Neural cell (in vitro differentiated cells): Measurements from ENCODE around the gene WFS1. TPM values are rescaled to one million over a fixed set of nuclear protein-coding genes. Genes with fewer than 3 reads are reported as not detected.

ENCODE experiments used
- H2AFZ ChIP-seq: fragments of 200-600, 300-800 bp; sonication (generic), shearing (Covaris generic); 2 replicates; pipeline ENCODE4 v1.6.0; 2014; ENCODE audit warnings: low read depth, mild to moderate bottlenecking, antibody characterized with exemption, low read length, moderate library complexity
- H3F3A ChIP-seq: fragments of 200-600 bp; shearing (Covaris generic); 2 replicates; pipeline ENCODE4 v1.6.1; 2016; ENCODE audit warnings: mild to moderate bottlenecking, moderate library complexity, mixed read lengths, antibody characterized with exemption, low read length; ENCODE audit not compliant: insufficient read depth, poor library complexity, severe bottlenecking
- H3K27ac ChIP-seq: fragments of 200-600, 300-800 bp; sonication (generic), shearing (Covaris generic); 2 replicates; pipeline ENCODE4 v1.5.1; 2014; ENCODE audit warnings: mild to moderate bottlenecking, low read length, moderate library complexity
- H3K27me3 ChIP-seq: fragments of 300-800, 200-600 bp; sonication (generic), shearing (Covaris generic); 2 replicates; pipeline ENCODE4 v1.6.0; 2014; ENCODE audit warnings: mild to moderate bottlenecking, low read depth, low read length, moderate library complexity; ENCODE audit not compliant: insufficient read depth
- H3K36me3 ChIP-seq: fragments of 300-800, 200-600 bp; sonication (generic), shearing (Covaris generic); 2 replicates; pipeline ENCODE4 v1.5.1; 2014; ENCODE audit warnings: mild to moderate bottlenecking, antibody characterized with exemption, low read length, moderate library complexity; ENCODE audit not compliant: insufficient read depth
- H3K4me2 ChIP-seq: fragments of 300-800, 200-600 bp; sonication (generic), shearing (Covaris generic); 2 replicates; pipeline ENCODE4 v1.6.0; 2014; ENCODE audit warnings: mild to moderate bottlenecking, low read length
- H3K4me3 ChIP-seq: fragments of 300-800, 200-600 bp; sonication (generic), shearing (Covaris generic); 2 replicates; pipeline ENCODE4 v1.5.1; 2014; ENCODE audit warnings: mild to moderate bottlenecking, low read length, moderate library complexity
- H3K79me2 ChIP-seq: fragments of 200-600 bp; shearing (Covaris generic); replicated peaks from 2 replicates; pipeline ENCODE4 v1.6.0; 2014; ENCODE audit warnings: mild to moderate bottlenecking, low read length, moderate library complexity; ENCODE audit not compliant: insufficient read depth
- H3K9ac ChIP-seq: fragments of 300-800, 200-600 bp; sonication (generic), shearing (Covaris generic); 2 replicates; pipeline ENCODE4 v1.6.1; 2016; ENCODE audit warnings: mild to moderate bottlenecking, low read length, mixed read lengths
- H3K9me2 ChIP-seq: fragments of 200-600 bp; shearing (Covaris generic); 2 replicates; pipeline ENCODE4 v1.6.1; 2016; ENCODE audit warnings: mild to moderate bottlenecking, low read length, mixed read lengths; ENCODE audit not compliant: insufficient read depth
- H3K9me3 ChIP-seq: fragments of 200-600, 300-800 bp; sonication (generic), shearing (Covaris generic); 2 replicates; pipeline ENCODE4 v1.6.1; 2016; ENCODE audit warnings: mild to moderate bottlenecking, mixed run types, low read length, moderate library complexity, mixed read lengths
- H4K20me1 ChIP-seq: fragments of 200-600 bp; shearing (Covaris generic); 2 replicates; pipeline ENCODE4 v1.6.1; 2016; ENCODE audit warnings: mild to moderate bottlenecking, mixed run types; ENCODE audit not compliant: insufficient read depth
- EZH2 ChIP-seq: fragments of 200-600, 300-800 bp; shearing (Covaris generic), sonication (generic); IDR thresholded peaks from 2 replicates; pipeline ENCODE4 v1.6.1; 2014; ENCODE audit warnings: antibody characterized with exemption, low read length, borderline replicate concordance, mild to moderate bottlenecking; ENCODE audit not compliant: insufficient read depth, poor library complexity, severe bottlenecking
- POLR2AphosphoS5 ChIP-seq: IDR thresholded peaks from 2 replicates; pipeline ENCODE4 v1.6.1; 2012
- RAD21 ChIP-seq: fragments of 450-650 bp; conservative IDR thresholded peaks from 2 replicates; pipeline ENCODE4 v1.6.1; 2014; ENCODE audit warnings: antibody characterized with exemption, mild to moderate bottlenecking, moderate library complexity
- SMC3 ChIP-seq: fragments of 450-650 bp; conservative IDR thresholded peaks from 2 replicates; pipeline ENCODE4 v1.6.1; 2014; ENCODE audit warnings: antibody characterized with exemption, mild to moderate bottlenecking, moderate library complexity; ENCODE audit not compliant: poor library complexity
- polyA plus RNA-seq: library from polyadenylated mRNA; depleted of rRNA; stranded (reverse); fragments of >200 nt; gene quantifications from 2 replicates; pipeline ENCODE4 v1.2.3, GENCODE V29; 2014
- TF ChIP-seq, protein P1 (sequence below): fragments of 450-650 bp; IDR thresholded peaks from 2 replicates; pipeline ENCODE4 v1.5.1; 2014; ENCODE audit warnings: antibody characterized with exemption, mild to moderate bottlenecking, moderate library complexity; ENCODE audit not compliant: poor library complexity, severe bottlenecking

Gene WFS1
- polyA plus RNA-seq, 1 donor from 2014 or later: 4.5 TPM

DNA sequence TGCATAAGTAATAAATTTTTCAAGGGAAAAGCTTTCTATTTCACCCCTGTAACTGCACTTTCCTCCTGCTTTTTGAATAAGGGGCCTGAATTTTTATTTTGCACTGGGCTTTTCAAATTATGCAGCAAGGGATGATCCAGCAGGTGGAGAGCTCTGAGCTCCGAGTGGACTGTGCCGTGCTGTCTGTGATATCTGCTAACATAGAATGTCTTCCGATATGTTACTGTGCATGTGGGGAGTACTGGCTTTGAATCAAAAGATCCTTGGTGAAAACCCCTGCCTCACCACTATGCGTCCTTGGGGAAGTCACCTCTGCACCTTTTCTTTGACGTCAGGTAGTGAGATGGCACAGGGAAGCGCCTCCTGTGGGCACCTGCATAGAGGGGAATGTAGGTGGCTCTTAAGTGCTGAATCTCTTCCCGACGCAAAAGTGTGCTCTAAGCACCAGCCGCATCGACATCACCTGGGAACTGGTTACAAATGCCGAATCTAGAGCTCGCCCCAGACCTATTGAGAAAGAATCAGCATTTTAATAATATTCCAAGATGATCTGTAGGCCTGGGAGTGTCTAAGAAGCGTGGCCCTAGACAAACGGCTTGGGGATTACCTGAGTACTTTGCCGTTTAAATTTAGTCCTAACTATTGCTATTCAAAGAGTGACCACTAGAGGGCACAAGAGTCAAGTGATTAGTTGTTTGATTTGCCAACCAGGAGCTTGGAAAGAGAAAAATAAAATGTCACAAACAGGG lies 19.2 kb upstream of the WFS1 start:
- TF ChIP-seq POLR2AphosphoS5 (no peak), RAD21 (peak; percentile 92), SMC3 (peak; percentile 93), EZH2 (no peak)
- TF ChIP-seq, protein P1, sequence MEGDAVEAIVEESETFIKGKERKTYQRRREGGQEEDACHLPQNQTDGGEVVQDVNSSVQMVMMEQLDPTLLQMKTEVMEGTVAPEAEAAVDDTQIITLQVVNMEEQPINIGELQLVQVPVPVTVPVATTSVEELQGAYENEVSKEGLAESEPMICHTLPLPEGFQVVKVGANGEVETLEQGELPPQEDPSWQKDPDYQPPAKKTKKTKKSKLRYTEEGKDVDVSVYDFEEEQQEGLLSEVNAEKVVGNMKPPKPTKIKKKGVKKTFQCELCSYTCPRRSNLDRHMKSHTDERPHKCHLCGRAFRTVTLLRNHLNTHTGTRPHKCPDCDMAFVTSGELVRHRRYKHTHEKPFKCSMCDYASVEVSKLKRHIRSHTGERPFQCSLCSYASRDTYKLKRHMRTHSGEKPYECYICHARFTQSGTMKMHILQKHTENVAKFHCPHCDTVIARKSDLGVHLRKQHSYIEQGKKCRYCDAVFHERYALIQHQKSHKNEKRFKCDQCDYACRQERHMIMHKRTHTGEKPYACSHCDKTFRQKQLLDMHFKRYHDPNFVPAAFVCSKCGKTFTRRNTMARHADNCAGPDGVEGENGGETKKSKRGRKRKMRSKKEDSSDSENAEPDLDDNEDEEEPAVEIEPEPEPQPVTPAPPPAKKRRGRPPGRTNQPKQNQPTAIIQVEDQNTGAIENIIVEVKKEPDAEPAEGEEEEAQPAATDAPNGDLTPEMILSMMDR: peak; percentile 94
- Histone ChIP-seq H4K20me1 (no peaks in the 10 kb centered on the region), H3K4me3 (peak overlapping the region; percentile 46), H3K27me3 (no peaks in the 10 kb centered on the region), H3K9me3 (no peaks in the 10 kb centered on the region), H3K9me2 (no peaks in the 10 kb centered on the region), H3K27ac (no peak overlapping the region), H3K36me3 (no peaks in the 10 kb centered on the region), H2AFZ (no peak overlapping the region), H3F3A (no peaks in the 10 kb centered on the region), H3K79me2 (no peaks in the 10 kb centered on the region), H3K4me2 (no peak overlapping the region), H3K9ac (no peak overlapping the region)

DNA sequence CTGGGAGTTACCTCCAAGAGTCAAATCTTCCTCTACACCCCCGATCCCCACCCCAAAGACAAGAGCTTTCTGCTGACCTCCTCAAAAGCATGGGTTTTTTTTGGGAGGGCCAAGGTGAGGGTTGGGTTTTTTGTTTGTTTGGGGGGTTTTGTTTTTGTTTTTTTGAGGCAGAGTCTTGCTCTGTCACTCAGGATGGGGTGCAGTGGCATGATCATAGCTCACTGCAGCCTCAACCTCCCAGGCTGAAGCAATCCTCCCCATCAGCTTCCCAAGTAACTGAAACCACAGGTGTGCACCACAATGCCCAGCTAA lies 18.7 kb upstream of the WFS1 start:
- no peaks in the 10 kb centered on the region for H3K36me3 ChIP-seq
- no peaks in the 10 kb centered on the region for H3K9me2 ChIP-seq
- H3K27me3 ChIP-seq: no peaks in the 10 kb centered on the region
- H3K4me3 ChIP-seq: no peak overlapping the region
- H3K27ac ChIP-seq: no peak overlapping the region
- H3K9ac ChIP-seq: no peak overlapping the region
- H2AFZ ChIP-seq: no peak overlapping the region
- H3K4me2 ChIP-seq: no peak overlapping the region
- TF ChIP-seq, protein P1: peak; percentile 28
- no peak for TF ChIP-seq RAD21
- TF ChIP-seq SMC3: peak; percentile 57
- no peaks in the 10 kb centered on the region for H3K9me3 ChIP-seq
- H3K79me2 ChIP-seq: no peaks in the 10 kb centered on the region
- H4K20me1 ChIP-seq: no peaks in the 10 kb centered on the region
- H3F3A ChIP-seq: no peaks in the 10 kb centered on the region

DNA sequence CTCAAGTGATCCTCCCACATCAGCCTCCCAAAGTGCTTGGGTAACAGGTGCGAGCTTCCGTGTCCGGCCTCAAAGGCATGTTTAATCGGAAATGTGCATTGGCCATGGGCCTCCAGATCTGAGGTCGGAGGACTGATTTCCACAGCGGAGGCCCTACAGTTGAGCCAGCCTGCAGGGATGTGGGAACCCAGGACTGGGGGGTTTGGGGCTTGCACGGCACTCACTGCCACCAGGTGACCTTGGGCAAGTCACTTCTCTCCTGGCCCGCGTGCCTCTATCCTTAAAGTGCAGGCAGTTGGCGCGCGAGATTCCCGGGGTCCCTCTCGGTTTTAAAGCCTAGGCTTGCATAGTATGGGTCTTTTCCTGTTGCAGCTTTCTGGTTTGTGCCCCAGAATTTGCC lies 18.3 kb upstream of the WFS1 start:
- Histone ChIP-seq H4K20me1 (no peaks in the 10 kb centered on the region), H3K79me2 (no peaks in the 10 kb centered on the region), H3K9me3 (no peaks in the 10 kb centered on the region), H3K27me3 (no peaks in the 10 kb centered on the region), H3F3A (no peaks in the 10 kb centered on the region), H3K4me2 (no peak overlapping the region), H3K27ac (no peak overlapping the region), H3K4me3 (no peak overlapping the region), H3K36me3 (no peaks in the 10 kb centered on the region), H2AFZ (no peak overlapping the region), H3K9me2 (no peaks in the 10 kb centered on the region), H3K9ac (no peak overlapping the region)
- TF ChIP-seq EZH2 (no peak), POLR2AphosphoS5 (no peak)
- TF ChIP-seq, protein P1: no peak
